ENCODE data around the gene ENO1. TPM values are rescaled to one million over a fixed set of nuclear protein-coding genes. Genes with fewer than 3 reads are reported as not detected.
A peak's percentile ranks its signal among the peaks of the same experiment; 100 is the strongest.

ENO1 gene
- total and polyA plus RNA-seq, 2 of the 8 experiments (the other 6 are each of a cell fraction or from before 2014, with no cell fraction given) = 1,763 to 2,117 TPM

DNA sequence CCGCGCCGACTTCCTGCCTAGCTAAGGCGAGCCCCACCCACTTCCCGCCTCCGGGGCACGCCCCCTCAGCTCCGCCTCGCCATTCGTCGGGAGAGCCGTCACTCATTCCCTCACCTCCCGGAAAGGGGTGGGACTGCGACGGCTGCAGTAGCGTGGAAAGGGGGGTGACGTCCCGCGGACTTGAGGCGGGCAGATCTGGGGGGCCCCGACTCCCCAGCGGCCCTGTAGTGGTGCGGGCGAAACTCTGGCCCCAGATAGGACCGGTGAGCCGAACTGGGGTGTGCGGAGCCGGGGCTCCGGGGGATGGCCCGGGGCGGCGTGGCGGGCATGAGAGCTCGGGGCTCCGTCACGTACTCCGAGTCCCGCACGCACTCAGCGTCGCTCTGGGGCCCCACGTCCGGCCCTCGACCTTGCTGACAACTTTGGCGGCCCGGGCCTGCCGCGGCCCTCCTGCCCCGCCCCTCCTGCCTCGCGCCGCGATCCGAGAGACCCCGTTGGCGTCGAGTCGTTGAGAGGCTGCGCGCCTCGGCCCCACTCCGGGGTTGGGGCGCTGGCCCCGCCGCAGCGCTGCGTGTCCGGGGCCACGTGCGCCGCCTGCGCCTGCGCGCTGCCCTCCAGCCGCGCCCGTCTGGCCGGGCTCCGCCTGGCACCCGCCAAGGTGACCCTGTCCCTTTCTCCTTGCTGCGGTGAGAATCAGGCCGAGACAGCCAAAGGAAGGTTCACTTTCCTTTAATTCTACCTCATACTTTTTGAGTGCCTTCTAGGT is 395 bp upstream of the ENO1 start (continued):
- TF ChIP-seq, protein P1, sequence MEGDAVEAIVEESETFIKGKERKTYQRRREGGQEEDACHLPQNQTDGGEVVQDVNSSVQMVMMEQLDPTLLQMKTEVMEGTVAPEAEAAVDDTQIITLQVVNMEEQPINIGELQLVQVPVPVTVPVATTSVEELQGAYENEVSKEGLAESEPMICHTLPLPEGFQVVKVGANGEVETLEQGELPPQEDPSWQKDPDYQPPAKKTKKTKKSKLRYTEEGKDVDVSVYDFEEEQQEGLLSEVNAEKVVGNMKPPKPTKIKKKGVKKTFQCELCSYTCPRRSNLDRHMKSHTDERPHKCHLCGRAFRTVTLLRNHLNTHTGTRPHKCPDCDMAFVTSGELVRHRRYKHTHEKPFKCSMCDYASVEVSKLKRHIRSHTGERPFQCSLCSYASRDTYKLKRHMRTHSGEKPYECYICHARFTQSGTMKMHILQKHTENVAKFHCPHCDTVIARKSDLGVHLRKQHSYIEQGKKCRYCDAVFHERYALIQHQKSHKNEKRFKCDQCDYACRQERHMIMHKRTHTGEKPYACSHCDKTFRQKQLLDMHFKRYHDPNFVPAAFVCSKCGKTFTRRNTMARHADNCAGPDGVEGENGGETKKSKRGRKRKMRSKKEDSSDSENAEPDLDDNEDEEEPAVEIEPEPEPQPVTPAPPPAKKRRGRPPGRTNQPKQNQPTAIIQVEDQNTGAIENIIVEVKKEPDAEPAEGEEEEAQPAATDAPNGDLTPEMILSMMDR (IDR thresholded peaks at IDR 0.05; ENCODE audit: control extremely low read depth in 1 of 3, insufficient read depth in 1 of 3, low read depth in 1 of 3, low read length in 3 of 3) = peak in 1 of 3 experiments; percentile 29; a peak in 1 of 4 replicates
- peak; percentile 75 for TF ChIP-seq SP2 (IDR thresholded peaks at IDR 0.05; ENCODE audit: low read length)
- TF ChIP-seq CBX8 (IDR thresholded peaks at IDR 0.05; ENCODE audit: borderline replicate concordance, low read depth, low read length) = no peak
- peak; percentile 95 for TF ChIP-seq SP1 (IDR thresholded peaks at IDR 0.05; ENCODE audit: low read depth, low read length)
- no peak for TF ChIP-seq CREB1 (IDR thresholded peaks at IDR 0.05)
- TF ChIP-seq, protein P2, sequence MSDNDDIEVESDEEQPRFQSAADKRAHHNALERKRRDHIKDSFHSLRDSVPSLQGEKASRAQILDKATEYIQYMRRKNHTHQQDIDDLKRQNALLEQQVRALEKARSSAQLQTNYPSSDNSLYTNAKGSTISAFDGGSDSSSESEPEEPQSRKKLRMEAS (IDR thresholded peaks at IDR 0.05) = peak; percentile 94
- TF ChIP-seq HDAC2 (IDR thresholded peaks at IDR 0.05; ENCODE audit: borderline replicate concordance in 1 of 2, low read depth in 2 of 2, low read length in 2 of 2) = peak in 1 of 2 experiments; percentile 33; a peak in 1 of 4 replicates
- TF ChIP-seq KDM5A (IDR thresholded peaks at IDR 0.05; ENCODE audit: low read length) = no peak
- TF ChIP-seq KDM1A (IDR thresholded peaks at IDR 0.05; ENCODE audit: borderline replicate concordance, low read length) = peak; percentile 68; the same call in 1 of the 2 replicates
- peak; percentile 83 for TF ChIP-seq CHD2 (IDR thresholded peaks at IDR 0.05; ENCODE audit: low read length)
- TF ChIP-seq, protein P3, sequence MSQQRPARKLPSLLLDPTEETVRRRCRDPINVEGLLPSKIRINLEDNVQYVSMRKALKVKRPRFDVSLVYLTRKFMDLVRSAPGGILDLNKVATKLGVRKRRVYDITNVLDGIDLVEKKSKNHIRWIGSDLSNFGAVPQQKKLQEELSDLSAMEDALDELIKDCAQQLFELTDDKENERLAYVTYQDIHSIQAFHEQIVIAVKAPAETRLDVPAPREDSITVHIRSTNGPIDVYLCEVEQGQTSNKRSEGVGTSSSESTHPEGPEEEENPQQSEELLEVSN (IDR thresholded peaks at IDR 0.05) = peak; percentile 95
- no peak for TF ChIP-seq JUN (IDR thresholded peaks at IDR 0.05; ENCODE audit: low read depth, low read length)
- TF ChIP-seq TBP (IDR thresholded peaks at IDR 0.05; ENCODE audit: low read depth, low read length) = peak; percentile 94
- peak; percentile 45; the same call in 1 of the 2 replicates for TF ChIP-seq TAF1 (IDR thresholded peaks at IDR 0.05; ENCODE audit: low read depth, low read length)
- TF ChIP-seq SP4 (IDR thresholded peaks at IDR 0.05; ENCODE audit: low read length) = peak; percentile 93

Data from H1 (cell line).